H9 (cell line): ENCODE data around the gene R3HDM2. TPM values are rescaled to one million over a fixed set of nuclear protein-coding genes. Genes with fewer than 3 reads are reported as not detected.

Experiments
- DNase-seq: peaks from one replicate; pipeline ENCODE4 v3.0.0-alpha.2; 2017
- H2AFZ ChIP-seq: one replicate; pipeline ENCODE4 v1.6.1; 2013; ENCODE audit warnings: mild to moderate bottlenecking, low read length, control low read depth, moderate library complexity
- H2AK5ac ChIP-seq: 2 replicates; pipeline ENCODE4 v1.6.1; 2013; ENCODE audit warnings: low read length, control low read depth, mixed read lengths; ENCODE audit not compliant: insufficient read length
- H2BK120ac ChIP-seq: one replicate; pipeline ENCODE4 v1.6.1; 2013; ENCODE audit warnings: low read depth, mild to moderate bottlenecking, low read length, control low read depth, inconsistent platforms; ENCODE audit not compliant: poor library complexity, severe bottlenecking
- H2BK12ac ChIP-seq: 2 replicates; pipeline ENCODE4 v1.6.1; 2013; ENCODE audit warnings: low read length, control low read depth, mixed read lengths, low read depth; ENCODE audit not compliant: insufficient read length
- H2BK15ac ChIP-seq: 2 replicates; pipeline ENCODE4 v1.6.1; 2013; ENCODE audit warnings: low read depth, low read length, control low read depth
- H2BK20ac ChIP-seq: one replicate; pipeline ENCODE4 v1.6.1; 2013; ENCODE audit warnings: low read depth, mild to moderate bottlenecking, low read length, control low read depth, inconsistent platforms; ENCODE audit not compliant: poor library complexity, severe bottlenecking
- H2BK5ac ChIP-seq: 2 replicates; pipeline ENCODE4 v1.6.1; 2013; ENCODE audit warnings: low read length, control low read depth, mixed read lengths; ENCODE audit not compliant: insufficient read length
- H3K14ac ChIP-seq: 2 replicates; pipeline ENCODE4 v1.6.1; 2013; ENCODE audit warnings: low read length, control low read depth; ENCODE audit not compliant: insufficient read depth
- H3K18ac ChIP-seq: 2 replicates; pipeline ENCODE4 v1.6.1; 2013; ENCODE audit warnings: low read depth, mild to moderate bottlenecking, mixed read lengths, low read length, control low read depth; ENCODE audit not compliant: insufficient read length
- H3K23ac ChIP-seq: 2 replicates; pipeline ENCODE4 v1.6.1; 2013; ENCODE audit warnings: low read length, control low read depth, mixed read lengths, low read depth; ENCODE audit not compliant: insufficient read length
- H3K23me2 ChIP-seq: 2 replicates; pipeline ENCODE4 v1.6.1; 2013; ENCODE audit warnings: low read depth, mild to moderate bottlenecking, mixed read lengths, low read length, control low read depth; ENCODE audit not compliant: insufficient read length, poor library complexity, severe bottlenecking
- H3K27ac ChIP-seq: 2 replicates; pipeline ENCODE4 v1.5.1; 2013; ENCODE audit warnings: low read length, control low read depth, mixed read lengths, low read depth; ENCODE audit not compliant: insufficient read length
- H3K27me3 ChIP-seq: 2 replicates; pipeline ENCODE4 v1.6.1; 2013; ENCODE audit warnings: low read length, control low read depth, inconsistent platforms; ENCODE audit not compliant: insufficient read depth
- H3K4ac ChIP-seq: 2 replicates; pipeline ENCODE4 v1.6.1; 2013; ENCODE audit warnings: low read depth, mild to moderate bottlenecking, control low read depth, inconsistent platforms, low read length, moderate library complexity
- H3K4me1 ChIP-seq: 2 replicates; pipeline ENCODE4 v1.6.1; 2013; ENCODE audit warnings: low read length, control low read depth, inconsistent platforms; ENCODE audit not compliant: insufficient read depth
- H3K4me2 ChIP-seq: 2 replicates; pipeline ENCODE4 v1.6.1; 2013; ENCODE audit warnings: low read length, control low read depth, mixed read lengths; ENCODE audit not compliant: insufficient read length, insufficient read depth
- H3K56ac ChIP-seq: 2 replicates; pipeline ENCODE4 v1.6.1; 2013; ENCODE audit warnings: low read depth, mild to moderate bottlenecking, mixed read lengths, low read length, control low read depth; ENCODE audit not compliant: insufficient read length
- H3K79me1 ChIP-seq: 2 replicates; pipeline ENCODE4 v1.6.1; 2013; ENCODE audit warnings: low read depth, mild to moderate bottlenecking, moderate library complexity, low read length, control low read depth, inconsistent platforms; ENCODE audit not compliant: insufficient read depth, poor library complexity, severe bottlenecking
- H3K79me2 ChIP-seq: 2 replicates; pipeline ENCODE4 v1.6.1; 2013; ENCODE audit warnings: low read length, control low read depth, inconsistent platforms; ENCODE audit not compliant: insufficient read depth
- H3K9ac ChIP-seq: 2 replicates; pipeline ENCODE4 v1.6.1; 2013; ENCODE audit warnings: low read length, control low read depth, mixed read lengths; ENCODE audit not compliant: insufficient read length; ENCODE audit errors: extremely low read depth
- H3K9me3 ChIP-seq: one replicate; pipeline ENCODE4 v1.6.1; 2013; ENCODE audit warnings: low read depth, low read length, inconsistent platforms; ENCODE audit not compliant: control insufficient read depth
- H3T11ph ChIP-seq: one replicate; pipeline ENCODE4 v1.6.1; 2013; ENCODE audit warnings: mild to moderate bottlenecking, low read length, control low read depth, inconsistent platforms
- H4K20me1 ChIP-seq: one replicate; pipeline ENCODE4 v1.6.1; 2013; ENCODE audit not compliant: control insufficient read depth, insufficient read length, insufficient read depth
- H4K5ac ChIP-seq: 2 replicates; pipeline ENCODE4 v1.6.1; 2013; ENCODE audit warnings: low read depth, mild to moderate bottlenecking, mixed read lengths, low read length, control low read depth; ENCODE audit not compliant: insufficient read length
- H4K8ac ChIP-seq: replicated peaks from 2 replicates; pipeline ENCODE4 v1.6.1; 2013; ENCODE audit warnings: low read length, control low read depth, mixed read lengths, low read depth; ENCODE audit not compliant: insufficient read length
- H4K91ac ChIP-seq: 2 replicates; pipeline ENCODE4 v1.6.1; 2013; ENCODE audit warnings: low read depth, mild to moderate bottlenecking, moderate library complexity, mixed read lengths, low read length, control low read depth; ENCODE audit not compliant: insufficient read length
- H3K27ac Mint-ChIP-seq, 3 experiments: 2 replicates in 2 of 3; 3 replicates in 1 of 3; pipeline ENCODE4 v1.8.0; 2020 to 2021; ENCODE audit warnings: mixed read lengths in 3 of 3, mild to moderate bottlenecking in 1 of 3, moderate library complexity in 1 of 3
- H3K27me3 Mint-ChIP-seq: 2 replicates; pipeline ENCODE4 v1.8.0; 2021; ENCODE audit warnings: low read depth, mild to moderate bottlenecking, moderate library complexity, mixed read lengths
- H3K36me3 Mint-ChIP-seq, 3 experiments: 2 replicates in 2 of 3; 3 replicates in 1 of 3; pipeline ENCODE4 v1.8.0; 2020 to 2021; ENCODE audit warnings: low read depth in 3 of 3, mixed read lengths in 3 of 3; ENCODE audit not compliant: insufficient read depth in 1 of 3
- H3K4me1 Mint-ChIP-seq, 2 experiments: 2 replicates each; pipeline ENCODE4 v1.8.0; 2020; ENCODE audit warnings: mixed read lengths in 2 of 2
- H3K4me3 Mint-ChIP-seq, 2 experiments: 2 replicates in 1 of 2; 3 replicates in 1 of 2; pipeline ENCODE4 v1.8.0; 2020 to 2021; ENCODE audit warnings: mild to moderate bottlenecking in 2 of 2, mixed read lengths in 2 of 2, moderate library complexity in 1 of 2
- H3K9me3 Mint-ChIP-seq, 2 experiments: 2 replicates in 1 of 2; 3 replicates in 1 of 2; pipeline ENCODE4 v1.8.0; 2020; ENCODE audit warnings: mild to moderate bottlenecking in 2 of 2, mixed read lengths in 2 of 2, moderate library complexity in 1 of 2
- WGBS: extraction: QIAGEN DNeasy Blood & Tissue Kit; methylation state at CpG from one replicate; pipeline ENCODE4 v1.1.7; 2013; ENCODE audit warnings: missing lambda C conversion rate, low lambda C conversion rate, mixed read lengths; ENCODE audit not compliant: insufficient read length; ENCODE audit errors: extremely low coverage; 5-methylcytosine and 5-hydroxymethylcytosine counted together
- total RNA-seq: library from RNA; stranded (reverse); gene quantifications from 2 replicates; pipeline ENCODE4 v1.2.1, GENCODE V29; 2021
- TF ChIP-seq, protein P1 (sequence below): fragments of 200-600 bp; sonication (generic); conservative IDR thresholded peaks from 3 replicates; pipeline ENCODE4 v1.8.0; 2021; ENCODE audit warnings: antibody characterized with exemption, mild to moderate bottlenecking

The R3HDM2 gene
- total RNA-seq, 1 experiment from 2014 or later: 43.9 TPM

DNA sequence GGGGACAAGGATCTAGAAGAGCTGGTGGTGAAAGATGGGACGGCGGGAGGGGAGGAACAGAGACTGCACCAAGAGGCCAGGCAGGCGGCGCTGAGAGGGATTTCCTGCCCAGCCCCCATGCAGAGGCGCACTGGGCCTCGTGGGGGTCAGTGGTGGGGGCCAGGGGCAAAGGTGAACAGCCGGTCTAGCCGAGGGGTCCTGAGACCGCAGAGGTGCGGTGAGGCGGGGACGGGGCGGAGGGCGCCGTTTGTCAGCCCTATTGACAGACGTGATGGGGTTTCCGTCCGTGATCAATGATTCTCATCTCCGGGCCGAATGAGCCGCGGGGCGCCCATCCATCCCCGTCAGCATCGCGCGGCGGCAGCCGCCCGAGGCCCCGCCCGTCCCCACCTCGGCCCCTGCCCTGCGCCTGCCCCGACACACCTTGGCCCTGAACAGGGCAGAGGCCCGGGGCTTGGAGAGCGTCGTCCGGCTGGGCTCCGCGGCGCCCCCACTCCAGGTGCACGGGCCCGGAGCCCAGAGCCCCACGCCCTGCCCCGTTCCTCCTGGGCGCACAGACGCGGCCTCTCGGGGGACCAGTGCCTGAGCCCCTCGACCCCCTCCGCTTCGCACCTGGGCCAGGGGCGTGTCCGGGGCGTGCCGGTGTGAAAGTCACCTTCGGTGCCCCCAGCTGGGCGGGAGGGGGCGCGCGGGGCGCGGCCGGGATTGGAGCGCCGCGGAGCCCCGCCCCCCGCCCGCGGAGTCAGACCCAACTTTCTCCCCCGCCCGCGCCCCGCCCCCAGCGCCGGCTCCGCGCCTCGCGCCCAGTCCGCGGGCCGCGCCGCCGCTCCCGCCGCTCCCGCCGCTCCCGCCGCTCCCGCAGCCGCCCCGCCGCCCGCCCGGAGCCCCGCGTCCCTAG is 214.6 kb downstream of the R3HDM2 start, which contains the start of gene NXPH4:
Gene NXPH4, plus strand, starts transcription at position 781 of the 898 bp plus-strand sequence. CDS start 176 bp downstream, outside the sequence.
- Histone ChIP-seq H3T11ph (no peak within 1 kb of the TSS), H2BK12ac (no peak within 1 kb of the TSS), H4K8ac (no peak within 1 kb of the TSS), H3K4ac (no peak within 1 kb of the TSS), H4K5ac (no peak within 1 kb of the TSS), H2BK20ac (no peak within 1 kb of the TSS), H2AFZ (no peak within 1 kb of the TSS), H3K4me2 (peak within 1 kb of the TSS; percentile 75), H4K91ac (no peak within 1 kb of the TSS), H2BK15ac (no peak within 1 kb of the TSS), H2AK5ac (no peak within 1 kb of the TSS), H2BK120ac (no peak within 1 kb of the TSS), H4K20me1 (peaks cover 3% of the 10 kb centered on the region), H3K9me3 (no peaks in the 10 kb centered on the region), H3K79me1 (no peaks in the 10 kb centered on the region), H3K4me1 (peaks cover 8% of the 10 kb centered on the region), H3K18ac (no peak within 1 kb of the TSS), H3K9ac (no peak within 1 kb of the TSS), H3K23me2 (peaks cover 7% of the 10 kb centered on the region), H3K27me3 (peaks cover 55% of the 10 kb centered on the region), H3K27ac (no peak within 1 kb of the TSS), H2BK5ac (no peak within 1 kb of the TSS), H3K79me2 (no peaks in the 10 kb centered on the region), H3K56ac (no peak within 1 kb of the TSS), H3K23ac (no peak within 1 kb of the TSS), H3K14ac (no peak within 1 kb of the TSS)
- Mint-ChIP-seq H3K36me3 (peaks cover 8 to 11% (median 9%) of the 10 kb centered on the region in 3 experiments; a peak in 6 of 7 replicates), H3K4me3 (peak within 1 kb of the TSS; percentile 61 to 87), H3K9me3 (peaks cover 0 to 5% of the 10 kb centered on the region in 2 experiments; a peak in 2 of 5 replicates), H3K4me1 (peaks cover 51 to 57% of the 10 kb centered on the region in 2 experiments), H3K27me3 (peaks cover 75% of the 10 kb centered on the region), H3K27ac (no peak within 1 kb of the TSS)
- TF ChIP-seq, protein P1, sequence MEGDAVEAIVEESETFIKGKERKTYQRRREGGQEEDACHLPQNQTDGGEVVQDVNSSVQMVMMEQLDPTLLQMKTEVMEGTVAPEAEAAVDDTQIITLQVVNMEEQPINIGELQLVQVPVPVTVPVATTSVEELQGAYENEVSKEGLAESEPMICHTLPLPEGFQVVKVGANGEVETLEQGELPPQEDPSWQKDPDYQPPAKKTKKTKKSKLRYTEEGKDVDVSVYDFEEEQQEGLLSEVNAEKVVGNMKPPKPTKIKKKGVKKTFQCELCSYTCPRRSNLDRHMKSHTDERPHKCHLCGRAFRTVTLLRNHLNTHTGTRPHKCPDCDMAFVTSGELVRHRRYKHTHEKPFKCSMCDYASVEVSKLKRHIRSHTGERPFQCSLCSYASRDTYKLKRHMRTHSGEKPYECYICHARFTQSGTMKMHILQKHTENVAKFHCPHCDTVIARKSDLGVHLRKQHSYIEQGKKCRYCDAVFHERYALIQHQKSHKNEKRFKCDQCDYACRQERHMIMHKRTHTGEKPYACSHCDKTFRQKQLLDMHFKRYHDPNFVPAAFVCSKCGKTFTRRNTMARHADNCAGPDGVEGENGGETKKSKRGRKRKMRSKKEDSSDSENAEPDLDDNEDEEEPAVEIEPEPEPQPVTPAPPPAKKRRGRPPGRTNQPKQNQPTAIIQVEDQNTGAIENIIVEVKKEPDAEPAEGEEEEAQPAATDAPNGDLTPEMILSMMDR: peak; percentile 15; the same call in 1 of the 3 replicates
- peak; percentile 88 for DNase-seq
- no CpG with 5 or more reads among the region's 102 CpGs for WGBS
